ENCODE measurements around the gene SLC38A2. TPM values are rescaled to one million over a fixed set of nuclear protein-coding genes. Genes with fewer than 3 reads are reported as not detected.
A peak's percentile ranks its signal among the peaks of the same experiment; 100 is the strongest.

SLC38A2 gene
- total and polyA plus RNA-seq, 2 experiments from 2014 or later: 181 to 718 TPM

GRCh38 chr12:46361667-46362034 lies 10.9 kb downstream of the SLC38A2 start:
- Mint-ChIP-seq H3K4me3 (no peak overlapping the region), H3K9me3 (no peaks in the 10 kb centered on the region), H3K27ac (no peak overlapping the region), H3K27me3 (ENCODE audit: insufficient read depth, low read depth, poor library complexity) (peaks cover 5% of the 10 kb centered on the region), H3K36me3 (ENCODE audit: low read depth) (peaks cover 83% of the 10 kb centered on the region), H3K4me1 (peaks cover 16% of the 10 kb centered on the region; the same call in 2 of the 3 replicates)
- Histone ChIP-seq H3K79me2 (replicated peaks; ENCODE audit: insufficient read depth) (peaks cover 19% of the 10 kb centered on the region), H3K4me2 (no peak overlapping the region), H3K9me2 (ENCODE audit: insufficient read depth) (no peaks in the 10 kb centered on the region), H3K27ac (ENCODE audit: low read depth) (0 out of 2 replicates have a peak overlapping the region, but pooled peaks have one; percentile 9), H3K4me1 (ENCODE audit: insufficient read depth) (no peaks in the 10 kb centered on the region; the same call in 1 of the 2 replicates), H4K20me1 (replicated peaks; ENCODE audit: insufficient read depth) (peaks cover 43% of the 10 kb centered on the region), H3K36me3 (ENCODE audit: insufficient read depth) (peaks cover 74% of the 10 kb centered on the region), H3K27me3 (ENCODE audit: insufficient read depth) (no peaks in the 10 kb centered on the region), H2AFZ (no peak overlapping the region), H3F3A (replicated peaks; ENCODE audit: low read depth) (peaks cover 58% of the 10 kb centered on the region), H3K4me3 (no peak overlapping the region)
- no peak for ATAC-seq
- DNase-seq (ENCODE audit: low spot score): no peak
- TF ChIP-seq REST (IDR thresholded peaks at IDR 0.05; ENCODE audit: unreplicated experiment): no peak
- TF ChIP-seq ZNF331 (CRISPR knock-in tag; IDR thresholded peaks at IDR 0.05; ENCODE audit: low read depth): no peak
- TF ChIP-seq CTCF (conservative IDR thresholded peaks at IDR 0.05; ENCODE audit: low read depth in 2 of 2): no peak
- no peak for TF ChIP-seq STAT1 (IDR thresholded peaks at IDR 0.05; ENCODE audit: unreplicated experiment)
- no peak for TF ChIP-seq EZH2phosphoT487 (IDR thresholded peaks at IDR 0.05; ENCODE audit: unreplicated experiment)
- TF ChIP-seq EZH2 (IDR thresholded peaks at IDR 0.05; ENCODE audit: low read depth, unreplicated experiment): no peak
- TF ChIP-seq ZNF462 (CRISPR knock-in tag; IDR thresholded peaks at IDR 0.05): no peak

Data from GM23338 (cell line).